ENCODE data around the gene USP20.

Gene USP20

GRCh38 chr9:129929496-129930125 lies 94.4 kb downstream of the USP20 start:
- no peak for DNase-seq

DNA sequence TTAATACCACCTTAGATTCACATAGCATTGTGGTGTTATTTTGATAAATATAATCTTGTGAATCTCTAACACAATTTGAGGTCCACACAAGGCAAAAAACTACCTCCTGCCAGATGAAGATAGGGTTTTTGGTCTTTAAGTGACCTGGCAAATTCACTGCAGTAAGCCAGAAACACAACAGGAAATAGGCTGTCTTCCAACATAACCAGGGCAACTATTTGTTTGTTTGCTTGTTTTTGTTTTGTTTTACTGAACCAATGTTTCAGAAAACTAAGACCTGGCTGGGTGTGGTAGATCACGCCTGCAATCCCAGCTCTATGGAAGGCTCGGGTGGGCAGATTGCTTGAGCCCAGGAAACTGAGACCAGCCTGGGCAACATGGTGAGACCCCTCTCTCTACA lies 95.5 kb downstream of the USP20 start:
- DNase-seq, result no peak

Measured in NCI-H2171 (cell line).